DND-41 (cell line): ENCODE measurements around the gene LRRC8D.

ENCODE experiments used
- ATAC-seq: fragments of 200-7000 bp; cut with Tn5 transposase; 3 replicates; pipeline ENCODE4 v1.9.1; 2021; ENCODE audit warnings: low read depth; ENCODE audit not compliant: insufficient read depth
- DNase-seq: peaks from one replicate; pipeline ENCODE4 v3.0.0-alpha.2; 2020
- H2AFZ ChIP-seq: 2 replicates; pipeline ENCODE4 v1.6.0; 2012; ENCODE audit warnings: low read depth, low read length
- H3K27ac ChIP-seq: 2 replicates; pipeline ENCODE4 v1.5.1; 2012; ENCODE audit warnings: low read length, inconsistent platforms
- H3K27me3 ChIP-seq: fragments of 200-600 bp; sonication (generic); 2 replicates; pipeline ENCODE4 v1.6.0; 2012; ENCODE audit warnings: low read length, mild to moderate bottlenecking, inconsistent platforms; ENCODE audit not compliant: insufficient read depth, poor library complexity
- H3K36me3 ChIP-seq: 2 replicates; pipeline ENCODE4 v1.5.1; 2012; ENCODE audit warnings: low read length, inconsistent platforms; ENCODE audit not compliant: insufficient read depth
- H3K4me1 ChIP-seq: 2 replicates; pipeline ENCODE4 v1.5.1; 2012; ENCODE audit warnings: mild to moderate bottlenecking, low read length; ENCODE audit not compliant: insufficient read depth
- H3K4me2 ChIP-seq: 2 replicates; pipeline ENCODE4 v1.6.0; 2012; ENCODE audit warnings: mild to moderate bottlenecking, moderate library complexity, low read length, inconsistent platforms; ENCODE audit not compliant: insufficient read depth
- H3K4me3 ChIP-seq, 2 experiments: fragments of 200-600 bp in 1 of 2; shearing (Covaris generic) in 1 of 2; 2 replicates each; pipeline ENCODE4 v1.5.1; 2012 to 2016; ENCODE audit warnings: inconsistent platforms in 2 of 2, low read length in 2 of 2, mild to moderate bottlenecking in 2 of 2, low read depth in 1 of 2, moderate library complexity in 1 of 2
- H3K79me2 ChIP-seq: 2 replicates; pipeline ENCODE4 v1.6.0; 2012; ENCODE audit warnings: low read length, inconsistent platforms; ENCODE audit not compliant: insufficient read depth
- H3K9ac ChIP-seq: 2 replicates; pipeline ENCODE4 v1.6.0; 2012; ENCODE audit warnings: low read depth, mild to moderate bottlenecking, inconsistent platforms, low read length, moderate library complexity
- H3K9me3 ChIP-seq: 2 replicates; pipeline ENCODE4 v1.5.1; 2012; ENCODE audit warnings: low read length, moderate library complexity, mild to moderate bottlenecking, inconsistent platforms; ENCODE audit not compliant: insufficient read depth, severe bottlenecking
- H4K20me1 ChIP-seq: 2 replicates; pipeline ENCODE4 v1.6.0; 2012; ENCODE audit warnings: low read length; ENCODE audit not compliant: insufficient read depth
- CTCF ChIP-seq: IDR thresholded peaks from 2 replicates; pipeline ENCODE4 v1.5.1; 2012; ENCODE audit warnings: borderline replicate concordance, low read length, moderate library complexity, mild to moderate bottlenecking; ENCODE audit not compliant: poor library complexity, severe bottlenecking; ENCODE audit errors: extremely low read depth
- EZH2 ChIP-seq: IDR thresholded peaks from 3 replicates; pipeline ENCODE4 v1.6.1; 2012; ENCODE audit warnings: borderline replicate concordance, low read depth, mild to moderate bottlenecking, moderate library complexity, low read length, inconsistent platforms; ENCODE audit not compliant: severe bottlenecking

The LRRC8D gene

GRCh38 chr1:89887713-89888112, 66.9 kb downstream of the LRRC8D start:
- Histone ChIP-seq H3K4me3 (no peak overlapping the region), H2AFZ (no peak overlapping the region), H3K79me2 (peaks cover 20% of the 10 kb centered on the region), H3K9ac (no peak overlapping the region), H3K9me3 (no peaks in the 10 kb centered on the region), H3K27me3 (no peaks in the 10 kb centered on the region), H3K27ac (no peak overlapping the region), H4K20me1 (peaks cover 4% of the 10 kb centered on the region; the same call in 1 of the 2 replicates), H3K4me2 (no peak overlapping the region), H3K4me1 (no peaks in the 10 kb centered on the region), H3K36me3 (peaks cover 4% of the 10 kb centered on the region; the same call in 1 of the 2 replicates)
- TF ChIP-seq EZH2 (no peak), CTCF (no peak)
- ATAC-seq = no peak
- no peak for DNase-seq

- H3K27ac ChIP-seq = no peak overlapping the region
- peaks cover 12% of the 10 kb centered on the region for H3K79me2 ChIP-seq
- H3K9me3 ChIP-seq = no peaks in the 10 kb centered on the region
- no peaks in the 10 kb centered on the region for H3K4me1 ChIP-seq
- H3K4me2 ChIP-seq = no peak overlapping the region
- H4K20me1 ChIP-seq = peaks cover 3% of the 10 kb centered on the region; the same call in 1 of the 2 replicates
- H3K36me3 ChIP-seq = peaks cover 4% of the 10 kb centered on the region; the same call in 1 of the 2 replicates
- ATAC-seq = no peak
- no peak for DNase-seq
- H3K27me3 ChIP-seq = no peaks in the 10 kb centered on the region
- H3K9ac ChIP-seq = no peak overlapping the region
- H3K4me3 ChIP-seq = no peak overlapping the region
- TF ChIP-seq CTCF (no peak), EZH2 (no peak)
- H2AFZ ChIP-seq = no peak overlapping the region
Measured at GRCh38 chr1:89888480-89889322, 67.9 kb downstream of the LRRC8D start.

GRCh38 chr1:89889323-89889615, 68.4 kb downstream of the LRRC8D start:
- no peak overlapping the region for H3K4me3 ChIP-seq
- peaks cover 11% of the 10 kb centered on the region for H3K79me2 ChIP-seq
- DNase-seq (no peak), ATAC-seq (no peak)
- H3K9ac ChIP-seq = no peak overlapping the region
- H3K9me3 ChIP-seq = no peaks in the 10 kb centered on the region
- peaks cover 4% of the 10 kb centered on the region; the same call in 1 of the 2 replicates for H3K36me3 ChIP-seq
- H3K27me3 ChIP-seq = no peaks in the 10 kb centered on the region
- no peak for TF ChIP-seq CTCF
- TF ChIP-seq EZH2 = no peak
- no peak overlapping the region for H3K4me2 ChIP-seq
- no peak overlapping the region for H3K27ac ChIP-seq
- no peak overlapping the region for H2AFZ ChIP-seq
- H3K4me1 ChIP-seq = no peaks in the 10 kb centered on the region
- peaks cover 3% of the 10 kb centered on the region; the same call in 1 of the 2 replicates for H4K20me1 ChIP-seq
